BJ (cell line): ENCODE data around the gene ACAD10. TPM values are rescaled to one million over a fixed set of nuclear protein-coding genes. Genes with fewer than 3 reads are reported as not detected.

Source experiments
- CTCF ChIA-PET: fragments of 350-600 bp; formaldehyde crosslinking; extraction: SDS; loops from one replicate; lab custom pipeline; 2021; ENCODE audit warnings: antibody characterized with exemption, inconsistent platforms; lab: Yijun Ruan, JAX
- POLR2A ChIA-PET: fragments of 300-600 bp; sonication (Branson Sonifier 250); formaldehyde crosslinking; extraction: SDS; loops from one replicate; lab custom pipeline; 2021; ENCODE audit warnings: antibody characterized with exemption; lab: Charles Lee
- DNase-seq: peaks from one replicate; pipeline ENCODE4 v3.0.0-alpha.2; 2011; ENCODE audit warnings: low read depth
- H3K27me3 ChIP-seq: 2 replicates; pipeline ENCODE4 v1.6.0; 2011; ENCODE audit warnings: low read length; ENCODE audit not compliant: control insufficient read depth, insufficient read depth
- H3K36me3 ChIP-seq: 2 replicates; pipeline ENCODE4 v1.5.1; 2011; ENCODE audit warnings: low read length; ENCODE audit not compliant: control insufficient read depth, insufficient read depth
- H3K4me3 ChIP-seq: 2 replicates; pipeline ENCODE4 v1.5.1; 2011; ENCODE audit warnings: low read depth, mild to moderate bottlenecking, control low read depth, low read length
- polyA plus RNA-seq: library from polyadenylated mRNA; depleted of rRNA; stranded (reverse); fragments of >200 nt; gene quantifications from 2 replicates; pipeline ENCODE4 v1.2.3, GENCODE V29; 2011
- TF ChIP-seq, protein P1 (sequence below): IDR thresholded peaks from 2 replicates; pipeline ENCODE4 v1.5.1; 2011; ENCODE audit warnings: low read depth, mild to moderate bottlenecking, control low read depth, inconsistent platforms, low read length, moderate library complexity; ENCODE audit not compliant: insufficient read depth

ACAD10 gene
- polyA plus RNA-seq, 1 experiment, result 15.4 TPM

DNA sequence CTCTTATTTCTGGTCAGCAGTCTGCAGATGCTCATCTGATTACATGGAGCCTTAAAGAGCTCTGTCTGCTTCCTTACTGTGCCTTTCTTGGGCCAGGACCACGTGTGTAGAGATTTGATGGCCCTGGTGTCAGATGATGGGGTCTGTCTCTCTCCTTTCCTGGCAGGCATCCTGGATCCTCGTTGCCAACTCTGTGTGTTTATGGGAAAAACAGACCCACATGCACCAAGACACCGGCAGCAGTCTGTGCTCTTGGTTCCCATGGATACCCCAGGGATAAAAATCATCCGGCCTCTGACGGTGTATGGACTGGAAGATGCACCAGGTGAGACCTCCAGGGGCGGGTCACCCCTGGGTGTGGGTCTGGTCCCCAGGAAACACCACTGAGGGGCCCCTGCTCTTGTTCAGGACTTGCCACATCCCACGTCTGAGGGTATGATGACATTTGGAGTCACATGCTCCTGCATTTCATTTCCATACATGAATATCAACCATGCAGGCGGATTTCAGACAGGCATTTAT lies 62.4 kb downstream of the ACAD10 start:
- POLR2A ChIA-PET, result no interaction called here
- Histone ChIP-seq H3K36me3 (peaks cover 19% of the 10 kb centered on the region), H3K4me3 (no peak overlapping the region), H3K27me3 (no peaks in the 10 kb centered on the region)
- TF ChIP-seq, protein P1, sequence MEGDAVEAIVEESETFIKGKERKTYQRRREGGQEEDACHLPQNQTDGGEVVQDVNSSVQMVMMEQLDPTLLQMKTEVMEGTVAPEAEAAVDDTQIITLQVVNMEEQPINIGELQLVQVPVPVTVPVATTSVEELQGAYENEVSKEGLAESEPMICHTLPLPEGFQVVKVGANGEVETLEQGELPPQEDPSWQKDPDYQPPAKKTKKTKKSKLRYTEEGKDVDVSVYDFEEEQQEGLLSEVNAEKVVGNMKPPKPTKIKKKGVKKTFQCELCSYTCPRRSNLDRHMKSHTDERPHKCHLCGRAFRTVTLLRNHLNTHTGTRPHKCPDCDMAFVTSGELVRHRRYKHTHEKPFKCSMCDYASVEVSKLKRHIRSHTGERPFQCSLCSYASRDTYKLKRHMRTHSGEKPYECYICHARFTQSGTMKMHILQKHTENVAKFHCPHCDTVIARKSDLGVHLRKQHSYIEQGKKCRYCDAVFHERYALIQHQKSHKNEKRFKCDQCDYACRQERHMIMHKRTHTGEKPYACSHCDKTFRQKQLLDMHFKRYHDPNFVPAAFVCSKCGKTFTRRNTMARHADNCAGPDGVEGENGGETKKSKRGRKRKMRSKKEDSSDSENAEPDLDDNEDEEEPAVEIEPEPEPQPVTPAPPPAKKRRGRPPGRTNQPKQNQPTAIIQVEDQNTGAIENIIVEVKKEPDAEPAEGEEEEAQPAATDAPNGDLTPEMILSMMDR, result no peak
- CTCF ChIA-PET, result interaction anchor here (1.1 kb wide), 1 partner anchor 65 kb away, joined by 3 read pairs; no protein-coding TSS in a partner anchor
- no peak for DNase-seq

DNA sequence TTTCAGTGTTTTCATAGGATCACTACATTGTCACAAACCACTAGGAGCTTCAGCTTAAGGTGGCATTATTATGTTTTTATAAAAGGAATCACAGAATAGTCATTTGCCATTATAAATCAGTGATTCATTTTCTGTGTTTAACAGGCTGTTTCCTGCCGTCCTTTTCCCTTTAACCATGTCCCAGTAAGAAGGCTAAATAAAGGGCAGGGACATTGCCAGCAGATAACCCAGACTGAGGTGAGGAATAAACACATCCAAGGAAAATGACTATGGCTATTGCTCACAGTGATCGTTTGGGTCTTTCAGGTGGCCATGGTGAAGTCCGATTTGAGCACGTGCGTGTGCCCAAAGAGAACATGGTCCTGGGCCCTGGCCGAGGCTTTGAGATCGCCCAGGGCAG lies 63.0 kb downstream of the ACAD10 start:
- ChIA-PET POLR2A (no interaction called here), CTCF (interaction anchor here (1.1 kb wide), 1 partner anchor 64 kb away, joined by 3 read pairs; no protein-coding TSS in a partner anchor)
- TF ChIP-seq, protein P1, result no peak
- peaks cover 19% of the 10 kb centered on the region for H3K36me3 ChIP-seq
- no peaks in the 10 kb centered on the region for H3K27me3 ChIP-seq
- no peak overlapping the region for H3K4me3 ChIP-seq
- no peak for DNase-seq

DNA sequence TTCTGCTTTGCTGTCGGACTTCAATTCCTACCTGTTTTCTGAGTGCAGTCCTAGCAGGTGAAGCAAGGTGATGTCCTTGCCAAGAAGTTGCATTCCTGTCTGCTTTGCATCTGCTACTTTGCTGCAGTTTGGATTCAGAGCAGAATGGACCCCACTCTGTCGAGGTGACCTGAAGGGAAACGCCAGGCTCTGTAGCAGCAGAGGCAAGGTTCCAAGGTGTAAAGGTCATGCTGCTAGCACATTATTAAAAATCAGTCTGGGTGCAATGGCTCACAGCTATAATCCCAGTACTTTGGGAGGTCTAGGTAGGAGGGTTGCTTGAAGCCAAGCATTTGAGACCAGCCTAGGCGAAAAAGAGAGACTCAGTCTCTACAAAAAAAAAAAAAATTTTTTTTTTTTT lies 63.5 kb downstream of the ACAD10 start:
- Histone ChIP-seq H3K27me3 (no peaks in the 10 kb centered on the region), H3K4me3 (no peak overlapping the region), H3K36me3 (peaks cover 20% of the 10 kb centered on the region)
- ChIA-PET CTCF (interaction anchor here (1.1 kb wide), 1 partner anchor 64 kb away, joined by 3 read pairs; no protein-coding TSS in a partner anchor), POLR2A (no interaction called here)
- TF ChIP-seq, protein P1, result no peak
- no peak for DNase-seq

DNA sequence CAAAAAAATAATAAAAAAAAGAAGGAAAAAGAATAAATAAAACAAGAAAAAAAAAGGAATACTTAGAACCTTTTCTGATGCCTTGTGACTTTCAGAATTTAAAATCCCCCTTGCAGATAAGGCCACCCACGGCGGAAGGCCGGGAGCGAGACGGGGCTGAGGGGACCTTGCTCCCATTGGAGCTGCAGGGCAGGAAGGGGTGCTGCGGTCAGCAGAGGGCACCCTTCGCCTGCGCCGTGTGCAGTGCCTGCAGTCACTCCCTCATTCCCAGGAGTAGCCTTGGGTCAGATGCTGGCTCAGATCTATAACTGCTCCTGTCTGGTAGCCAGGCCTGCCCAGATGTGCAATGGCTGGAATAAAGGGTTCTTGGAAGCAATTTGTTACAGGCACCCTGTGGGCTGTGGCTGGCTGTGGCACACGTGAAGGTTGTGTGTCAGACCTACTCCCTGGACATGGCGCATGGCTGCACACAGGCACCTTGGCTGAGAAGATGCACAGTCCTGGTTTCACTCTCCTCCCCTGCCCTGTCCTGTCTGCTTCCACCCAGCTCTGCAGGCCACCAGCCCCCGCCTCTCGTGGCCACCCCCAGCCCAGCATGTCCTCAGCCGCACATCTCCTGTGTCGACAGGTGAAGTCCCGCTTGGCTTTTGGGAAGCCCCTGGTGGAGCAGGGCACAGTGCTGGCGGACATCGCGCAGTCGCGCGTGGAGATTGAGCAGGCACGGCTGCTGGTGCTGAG lies 67.5 kb downstream of the ACAD10 start:
- no peaks in the 10 kb centered on the region for H3K27me3 ChIP-seq
- TF ChIP-seq, protein P1, result peak; percentile 84

DNA sequence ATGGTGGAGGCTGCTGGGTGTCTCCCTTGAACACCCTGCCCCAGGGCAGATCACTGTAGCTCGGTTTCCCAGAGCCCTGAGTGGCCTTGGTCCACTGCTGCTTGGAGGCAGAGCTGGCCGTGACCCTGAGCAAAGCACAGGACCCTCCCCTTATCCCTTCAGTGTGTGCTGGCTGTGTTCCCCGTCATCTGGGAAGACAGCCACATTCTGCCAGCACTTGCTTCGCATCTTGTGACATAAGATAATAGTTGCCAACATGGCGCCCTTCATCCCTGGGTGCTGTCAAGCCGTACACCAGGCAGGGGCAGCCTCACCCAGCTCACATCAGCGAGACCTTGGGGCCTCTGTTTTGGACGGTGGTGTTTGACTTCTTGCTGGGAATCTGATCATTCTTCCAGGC lies 68.8 kb downstream of the ACAD10 start:
- Histone ChIP-seq H3K4me3 (no peak overlapping the region), H3K27me3 (no peaks in the 10 kb centered on the region), H3K36me3 (peaks cover 7% of the 10 kb centered on the region)
- DNase-seq, result no peak
- ChIA-PET POLR2A (no interaction called here), CTCF (interaction anchor here (0.8 to 5.0 kb wide), 13 partner anchors 9 to 71 kb away, joined by 3 to 106 read pairs (median 7); no protein-coding TSS in a partner anchor)
- TF ChIP-seq, protein P1, result no peak

More for the DNA sequence above, 67.5 kb downstream of the ACAD10 start:
- no peak overlapping the region for H3K4me3 ChIP-seq
- DNase-seq, result no peak
- H3K36me3 ChIP-seq, result peaks cover 12% of the 10 kb centered on the region
- ChIA-PET CTCF (interaction anchor here (0.6 to 5.0 kb wide), 22 partner anchors 8 to 1250 kb away, joined by 3 to 106 read pairs (median 5); partner anchors contain the start of gene ALDH2), POLR2A (no interaction called here)
